Measurements from ENCODE around the gene CRB2. TPM values are rescaled to one million over a fixed set of nuclear protein-coding genes. Genes with fewer than 3 reads are reported as not detected.

Gene CRB2
- 3.3 and 94.2 TPM in 2 replicates for total RNA-seq

GRCh38 chr9:123355761-123356431, at the start of gene CRB2:
CRB2 (plus strand) TSS chr9:123356197; CDS start chr9:123356261, 64 bp downstream.

Other genes with a start within 250 kb of the CRB2 start
- 7.9 and 9.8 TPM in 2 replicates for gene STRBP, start 87.6 kb upstream of the CRB2 start, total RNA-seq